SK-N-SH treated with all-trans-retinoic acid at 6 μM for 48 hours (cell line): ENCODE data around the gene ZNF500.

Experiments
- ATAC-seq: fragments of 200-7000 bp; cut with Tn5 transposase; 3 replicates; pipeline ENCODE4 v1.9.1; 2020; ENCODE audit warnings: mild to moderate bottlenecking, moderate library complexity
- ARNTL ChIP-seq: fragments of 450-650 bp; formaldehyde crosslinking; IDR thresholded peaks from 2 replicates; pipeline ENCODE4 v1.5.0; 2020; ENCODE audit warnings: low read depth, mild to moderate bottlenecking, moderate library complexity, borderline replicate concordance
- BACH2 ChIP-seq: fragments of 250-450 bp; sonication (Bioruptor Pico); IDR thresholded peaks from 2 replicates; pipeline ENCODE4 v1.9.0; 2021; ENCODE audit warnings: mild to moderate bottlenecking, borderline replicate concordance
- CREB5 ChIP-seq: fragments of 250-450 bp; sonication (Bioruptor Pico); IDR thresholded peaks from 2 replicates; pipeline ENCODE4 v1.5.1; 2020; ENCODE audit warnings: low read depth, mild to moderate bottlenecking, moderate library complexity
- CSDC2 ChIP-seq: fragments of 250-450 bp; sonication (Bioruptor Pico); IDR thresholded peaks from 2 replicates; pipeline ENCODE4 v1.5.0; 2020; ENCODE audit warnings: mild to moderate bottlenecking, moderate library complexity
- CSRNP3 ChIP-seq: fragments of 250-450 bp; sonication (Bioruptor Pico); IDR thresholded peaks from 2 replicates; pipeline ENCODE4 v1.5.1; 2021; ENCODE audit warnings: mild to moderate bottlenecking, moderate library complexity
- ESRRG ChIP-seq: fragments of 250-450 bp; sonication (Bioruptor Pico); IDR thresholded peaks from 2 replicates; pipeline ENCODE4 v1.6.1; 2021; ENCODE audit warnings: mild to moderate bottlenecking
- ISL1 ChIP-seq: fragments of 250-450 bp; sonication (Bioruptor Pico); IDR thresholded peaks from 2 replicates; pipeline ENCODE4 v2.1.2; 2022; ENCODE audit warnings: mild to moderate bottlenecking, moderate library complexity
- OSR1 ChIP-seq: fragments of 250-450 bp; sonication (Bioruptor Pico); IDR thresholded peaks from 2 replicates; pipeline ENCODE4 v1.8.0; 2022; ENCODE audit warnings: moderate library complexity, mild to moderate bottlenecking, inconsistent platforms
- PATZ1 ChIP-seq: fragments of 250-450 bp; sonication (Bioruptor Pico); IDR thresholded peaks from 2 replicates; pipeline ENCODE4 v1.8.0; 2020; ENCODE audit warnings: mild to moderate bottlenecking, moderate library complexity, borderline replicate concordance
- POU6F1 ChIP-seq: fragments of 250-450 bp; sonication (Bioruptor Pico); IDR thresholded peaks from 2 replicates; pipeline ENCODE4 v1.8.0; 2021; ENCODE audit warnings: low read depth, mild to moderate bottlenecking, moderate library complexity, borderline replicate concordance
- PPARA ChIP-seq: fragments of 250-450 bp; sonication (Bioruptor Pico); IDR thresholded peaks from 2 replicates; pipeline ENCODE4 v1.5.0; 2020; ENCODE audit warnings: mild to moderate bottlenecking, borderline replicate concordance
- RARB ChIP-seq: fragments of 250-450 bp; sonication (Bioruptor Pico); IDR thresholded peaks from 2 replicates; pipeline ENCODE4 v1.8.0; 2021; ENCODE audit warnings: mild to moderate bottlenecking, moderate library complexity
- SNAI2 ChIP-seq: fragments of 250-450 bp; sonication (Bioruptor Pico); IDR thresholded peaks from 2 replicates; pipeline ENCODE4 v1.5.0; 2020; ENCODE audit warnings: mild to moderate bottlenecking, moderate library complexity
- TCF4 ChIP-seq: fragments of 250-450 bp; sonication (Bioruptor Pico); IDR thresholded peaks from 2 replicates; pipeline ENCODE4 v1.8.0; 2021; ENCODE audit warnings: mild to moderate bottlenecking, moderate library complexity, borderline replicate concordance
- TOX ChIP-seq: fragments of 250-450 bp; sonication (Bioruptor Pico); IDR thresholded peaks from 2 replicates; pipeline ENCODE4 v1.8.0; 2021; ENCODE audit warnings: mild to moderate bottlenecking, moderate library complexity, borderline replicate concordance
- TSHZ2 ChIP-seq: fragments of 250-450 bp; sonication (Bioruptor Pico); IDR thresholded peaks from 2 replicates; pipeline ENCODE4 v1.5.0; 2020; ENCODE audit warnings: mild to moderate bottlenecking, moderate library complexity
- ZC3H10 ChIP-seq: fragments of 250-450 bp; sonication (Bioruptor Pico); IDR thresholded peaks from 2 replicates; pipeline ENCODE4 v1.5.1; 2021; ENCODE audit warnings: mild to moderate bottlenecking, moderate library complexity
- ZFP3 ChIP-seq: fragments of 250-450 bp; sonication (Bioruptor Pico); IDR thresholded peaks from 2 replicates; pipeline ENCODE4 v1.5.0; 2020; ENCODE audit warnings: mild to moderate bottlenecking, moderate library complexity
- ZFP30 ChIP-seq: fragments of 450-650 bp; formaldehyde crosslinking; IDR thresholded peaks from 2 replicates; pipeline ENCODE4 v1.5.0; 2022; ENCODE audit warnings: mild to moderate bottlenecking, moderate library complexity
- ZNF565 ChIP-seq: fragments of 450-650 bp; formaldehyde crosslinking; conservative IDR thresholded peaks from 2 replicates; pipeline ENCODE4 v1.5.0; 2020; ENCODE audit warnings: low read depth, mild to moderate bottlenecking, moderate library complexity
- ZNF70 ChIP-seq: fragments of 450-650 bp; formaldehyde crosslinking; IDR thresholded peaks from 2 replicates; pipeline ENCODE4 v1.5.0; 2020; ENCODE audit warnings: mild to moderate bottlenecking, moderate library complexity
- ZNF8 ChIP-seq: fragments of 450-650 bp; formaldehyde crosslinking; IDR thresholded peaks from 2 replicates; pipeline ENCODE4 v1.5.0; 2020; ENCODE audit warnings: mild to moderate bottlenecking, moderate library complexity

The ZNF500 gene

GRCh38 chr16:4723071-4723767, 43.7 kb downstream of the ZNF500 start:
- TF ChIP-seq CSRNP3 (CRISPR knock-in tag): no peak
- TF ChIP-seq ZNF565: no peak
- TF ChIP-seq TOX (CRISPR knock-in tag): no peak
- TF ChIP-seq RARB (CRISPR knock-in tag): no peak
- TF ChIP-seq CREB5 (CRISPR knock-in tag): no peak
- no peak for TF ChIP-seq ISL1 (CRISPR knock-in tag)
- no peak for TF ChIP-seq PATZ1 (CRISPR knock-in tag)
- no peak for TF ChIP-seq ZFP3 (CRISPR knock-in tag)
- no peak for TF ChIP-seq TCF4 (CRISPR knock-in tag)
- TF ChIP-seq POU6F1: no peak
- no peak for TF ChIP-seq PPARA (CRISPR knock-in tag)
- no peak for TF ChIP-seq OSR1 (CRISPR knock-in tag)
- no peak for ATAC-seq

GRCh38 chr16:4718466-4718865, 48.5 kb downstream of the ZNF500 start:
- no peak for TF ChIP-seq ARNTL
- no peak for TF ChIP-seq OSR1 (CRISPR knock-in tag)
- no peak for TF ChIP-seq ESRRG (CRISPR knock-in tag)
- no peak for TF ChIP-seq TSHZ2 (CRISPR knock-in tag)
- no peak for TF ChIP-seq ZNF8 (CRISPR knock-in tag)
- TF ChIP-seq TOX (CRISPR knock-in tag): no peak
- no peak for TF ChIP-seq ZC3H10 (CRISPR knock-in tag)
- no peak for TF ChIP-seq CSDC2 (CRISPR knock-in tag)
- TF ChIP-seq ZNF70 (CRISPR knock-in tag): no peak
- no peak for TF ChIP-seq SNAI2
- no peak for TF ChIP-seq PATZ1 (CRISPR knock-in tag)
- TF ChIP-seq BACH2 (CRISPR knock-in tag): no peak
- no peak for TF ChIP-seq POU6F1
- no peak for TF ChIP-seq ZFP30 (CRISPR knock-in tag)
- no peak for TF ChIP-seq CREB5 (CRISPR knock-in tag)
- no peak for TF ChIP-seq ZFP3 (CRISPR knock-in tag)
- no peak for TF ChIP-seq TCF4 (CRISPR knock-in tag)
- TF ChIP-seq ZNF565: no peak
- TF ChIP-seq PPARA (CRISPR knock-in tag): no peak
- ATAC-seq: no peak
